Heart right ventricle (tissue), 16 donors: ENCODE data around the gene BEST3. TPM values are rescaled to one million over a fixed set of nuclear protein-coding genes. Genes with fewer than 3 reads are reported as not detected.
"Not testable (repeated sequence)": the region's sequence is repeated elsewhere in the genome, so short reads cannot be mapped to it uniquely, and the experiment has no call there.

Experiments
- ATAC-seq, 8 donors: fragments of 200-7000 bp; cut with Tn5 transposase; one replicate each; pipeline ENCODE4 v1.9.1; 2020; ENCODE audit warnings: mild to moderate bottlenecking in 8 of 8, moderate library complexity in 8 of 8, moderate number of reproducible peaks in 1 of 8
- DNase-seq, 2 donors: peaks; one replicate each; pipeline ENCODE4 v3.0.0-alpha.2; 2020
- H3K27ac ChIP-seq, 10 donors: fragments of 200-600 bp; sonication (generic) in 2 of 10; one replicate each; pipeline versions ENCODE4 v1.5.0 to v1.8.0; 2020 to 2022; ENCODE audit warnings: mild to moderate bottlenecking in 3 of 10
- H3K27me3 ChIP-seq, 7 donors: fragments of 200-600 bp; one replicate each; pipeline ENCODE4 v1.8.0; 2021 to 2022; ENCODE audit warnings: mild to moderate bottlenecking in 2 of 7
- H3K36me3 ChIP-seq, 9 donors: fragments of 200-600 bp; sonication (generic) in 1 of 9; one replicate each; pipeline versions ENCODE4 v1.5.0 to v1.8.0; 2020 to 2022; ENCODE audit warnings: mild to moderate bottlenecking in 2 of 9
- H3K4me1 ChIP-seq, 9 donors: fragments of 200-600 bp; sonication (generic) in 1 of 9; one replicate each; pipeline versions ENCODE4 v1.5.0 to v1.8.0; 2020 to 2022; ENCODE audit warnings: mild to moderate bottlenecking in 4 of 9
- H3K4me3 ChIP-seq, 10 donors: fragments of 200-600 bp; sonication (generic) in 2 of 10; one replicate each; pipeline versions ENCODE4 v1.5.0 to v1.8.0; 2020 to 2022; ENCODE audit warnings: mild to moderate bottlenecking in 7 of 10, moderate library complexity in 2 of 10
- H3K9me3 ChIP-seq, 11 donors: fragments of 200-600 bp in 10 of 11; sonication (generic) in 2 of 11; one replicate each; pipeline versions ENCODE4 v1.5.0 to v1.8.0; 2013 to 2022; ENCODE audit warnings: mild to moderate bottlenecking in 2 of 11, control low read depth in 1 of 11, moderate library complexity in 1 of 11
- WGBS, 2 donors: extraction: QIAGEN DNeasy Blood & Tissue Kit; methylation state at CpG; one replicate each; pipeline ENCODE4 v1.1.7; 2013; ENCODE audit warnings: inconsistent platforms in 1 of 2; 5-methylcytosine and 5-hydroxymethylcytosine counted together
- intact Hi-C, 10 donors: fragments of 100-400 bp; cut with DNase I; formaldehyde crosslinking; loops; one replicate each; pipeline versions ENCODE4 v1.11.1 to v1.14.2; 2022
- polyA plus RNA-seq, 2 donors: library from polyadenylated mRNA; stranded (reverse); fragments of 200-250 nt; gene quantifications; one replicate each; pipeline ENCODE4 v1.2.3, GENCODE V29; 2013
- total RNA-seq, 10 donors: library from RNA; stranded (reverse); fragmentation: NEBNext Ultra II Directional in 3 of 10; extraction: Animal tissue kit (Norgen Biotek cat#: 25700) in 3 of 10; gene quantifications; one replicate each; pipeline versions ENCODE4 v1.2.1 to v1.2.4, GENCODE V29; 2021 to 2023
- TF ChIP-seq, protein P1 (sequence below), 9 donors: fragments of 200-600 bp; sonication (generic) in 2 of 9; IDR thresholded peaks; one replicate each; pipeline versions ENCODE4 v1.5.0 to v1.8.0; 2021 to 2022; ENCODE audit warnings: antibody characterized with exemption in 9 of 9, mild to moderate bottlenecking in 5 of 9, moderate library complexity in 1 of 9
- donor health status: Arrhythmogenic right ventricular cardiomyopathy.
- donor health status: ischemic (EF 13 %, LVEDD 7.1; RV severe dilation, severe dysfunction).
- donor health status: healthy with polysubstance abuse.
- donor health status: DM: no; HTN: yes; CAD: no.
- donor health status: DM: no; HTN: no; CAD: no.
- donor health status: ischemic (EF 25% LVEDD 6.9; RV normal size, moderate dysfunction).
- donor health status: ischemic (EF 25% LVEDD 5.7; RV mildly dilated, moderate dysfunction).
- donor health status: healthy.
- donor health status: DM: yes; HTN: yes; CAD: no.
- donor health status: Ischemic cardiomyopathy.
- donor health status: ischemic (EF 35%, LVEDD 5.7; RV mildly dilated, moderate dysfunction).
- donor health status: nonischemic (EF 11% LVEDD 7.7; RV severe dilation, severe dysfunction).
- donor health status: DM: yes; HTN: yes; CAD: no.
- donor health status: PGD.
- donor health status: ischemic (EF 29% LVEDD 5.4; RV normal size, mild dysfunction).
- donor health status: nonischemic (EF 23%, LVEDD 6.1; RV moderate dilation, normal function).

The BEST3 gene
- total and polyA plus RNA-seq, 12 donors: 0.07 to 0.64 (median 0.35) TPM; not detected in 3

DNA sequence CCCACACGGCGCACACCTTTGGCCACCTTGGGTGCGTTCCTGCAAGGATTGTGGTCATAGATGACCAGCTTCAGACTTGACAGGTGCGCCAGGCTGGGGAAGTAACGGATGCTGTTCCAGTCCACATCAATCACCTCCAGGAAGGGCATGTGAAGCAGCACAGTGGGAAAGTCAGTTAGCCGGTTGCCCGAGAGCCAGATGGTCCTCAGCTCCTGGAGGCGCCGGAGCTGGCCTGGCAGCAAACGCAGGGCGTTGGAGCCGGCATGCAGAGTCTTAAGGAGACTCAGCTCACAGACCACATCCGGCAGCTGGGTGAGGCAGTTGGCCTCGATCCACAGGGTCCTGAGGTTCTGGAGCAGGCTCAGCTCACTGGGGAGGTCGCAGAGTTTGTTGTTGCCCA, 89.0 kb downstream of the BEST3 start:
- intact Hi-C loops: no loop called here
- peak in 7 of 8 donors; percentile 19 to 64 (median 31) for ATAC-seq
- Histone ChIP-seq H3K4me1 (peaks cover 0 to 17% (median 5%) of the 10 kb centered on the region in 9 donors), H3K36me3 (no peaks in the 10 kb centered on the region), H3K27me3 (no peaks in the 10 kb centered on the region), H3K27ac (peak overlapping the region in 9 of 10 donors; percentile 29 to 79 (median 73)), H3K4me3 (peak overlapping the region in 9 of 10 donors; percentile 27 to 56 (median 45)), H3K9me3 (peaks cover 0 to 5% (median 0%) of the 10 kb centered on the region in 11 donors)
- TF ChIP-seq, protein P1, sequence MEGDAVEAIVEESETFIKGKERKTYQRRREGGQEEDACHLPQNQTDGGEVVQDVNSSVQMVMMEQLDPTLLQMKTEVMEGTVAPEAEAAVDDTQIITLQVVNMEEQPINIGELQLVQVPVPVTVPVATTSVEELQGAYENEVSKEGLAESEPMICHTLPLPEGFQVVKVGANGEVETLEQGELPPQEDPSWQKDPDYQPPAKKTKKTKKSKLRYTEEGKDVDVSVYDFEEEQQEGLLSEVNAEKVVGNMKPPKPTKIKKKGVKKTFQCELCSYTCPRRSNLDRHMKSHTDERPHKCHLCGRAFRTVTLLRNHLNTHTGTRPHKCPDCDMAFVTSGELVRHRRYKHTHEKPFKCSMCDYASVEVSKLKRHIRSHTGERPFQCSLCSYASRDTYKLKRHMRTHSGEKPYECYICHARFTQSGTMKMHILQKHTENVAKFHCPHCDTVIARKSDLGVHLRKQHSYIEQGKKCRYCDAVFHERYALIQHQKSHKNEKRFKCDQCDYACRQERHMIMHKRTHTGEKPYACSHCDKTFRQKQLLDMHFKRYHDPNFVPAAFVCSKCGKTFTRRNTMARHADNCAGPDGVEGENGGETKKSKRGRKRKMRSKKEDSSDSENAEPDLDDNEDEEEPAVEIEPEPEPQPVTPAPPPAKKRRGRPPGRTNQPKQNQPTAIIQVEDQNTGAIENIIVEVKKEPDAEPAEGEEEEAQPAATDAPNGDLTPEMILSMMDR (IDR thresholded peaks at IDR 0.05): no peak
- 50 to 66% methylated on average over 15 of the region's 15 CpGs for WGBS, 2 donors
- no peak for DNase-seq

DNA sequence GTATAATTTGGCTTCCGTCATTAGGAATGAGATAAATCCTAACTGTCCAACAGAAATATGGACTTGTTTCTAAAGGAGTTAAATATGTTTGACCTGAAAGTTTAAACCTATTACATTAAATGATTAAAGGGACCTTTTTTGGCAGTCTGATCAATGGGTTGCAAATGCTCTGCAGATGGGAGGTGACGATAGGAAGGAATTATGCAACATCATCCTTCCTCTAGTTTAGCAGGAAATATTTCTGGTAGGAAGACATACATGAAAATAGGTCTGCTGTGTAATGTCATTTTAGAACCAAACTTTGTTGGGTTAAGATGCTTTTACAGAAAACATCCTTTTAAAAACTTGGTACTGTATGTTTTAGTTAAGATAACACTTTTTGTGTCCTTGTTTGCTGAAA, 91.0 kb downstream of the BEST3 start:
- Histone ChIP-seq H3K36me3 (peaks cover 0 to 8% (median 0%) of the 10 kb centered on the region in 9 donors), H3K27me3 (no peaks in the 10 kb centered on the region), H3K9me3 (no peaks in the 10 kb centered on the region), H3K4me3 (peak overlapping the region in 9 of 10 donors; percentile 27 to 56 (median 45)), H3K4me1 (peaks cover 0 to 22% (median 5%) of the 10 kb centered on the region in 9 donors), H3K27ac (peak overlapping the region in 7 of 10 donors; percentile 17 to 79 (median 65))
- DNase-seq: no peak
- 24 to 30% methylated on average over 2 of the region's 2 CpGs for WGBS, 2 donors
- ATAC-seq: no peak
- TF ChIP-seq, protein P1 (IDR thresholded peaks at IDR 0.05): no peak
- intact Hi-C loops: loop anchor here in 1 of 10 donors (5.0 kb wide), 1 partner anchor 34 kb away; no protein-coding TSS in a partner anchor

DNA sequence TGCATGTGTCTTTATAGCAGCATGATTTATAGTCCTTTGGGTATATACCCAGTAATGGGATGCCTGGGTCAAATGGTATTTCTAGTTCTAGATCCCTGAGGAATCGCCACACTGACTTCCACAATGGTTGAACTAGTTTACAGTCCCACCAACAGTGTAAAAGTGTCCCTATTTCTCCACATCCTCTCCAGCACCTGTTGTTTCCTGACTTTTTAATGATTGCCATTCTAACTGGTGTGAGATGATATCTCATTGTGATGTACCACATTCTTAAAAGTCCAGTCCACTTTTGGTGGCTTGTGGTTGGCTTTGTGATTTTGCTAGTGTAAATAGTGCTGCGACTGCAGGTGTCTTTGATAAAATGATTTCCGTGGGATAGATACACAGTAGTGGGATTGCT, 94.8 kb downstream of the BEST3 start:
- WGBS, 2 donors: 84 to 87% methylated on average over 2 of the region's 3 CpGs
- peaks cover 0 to 47% (median 22%) of the 10 kb centered on the region in 9 donors for H3K36me3 ChIP-seq
- H3K27ac ChIP-seq, H3K9me3 ChIP-seq, H3K27me3 ChIP-seq, DNase-seq, H3K4me1 ChIP-seq, ATAC-seq, H3K4me3 ChIP-seq: not testable (repeated sequence)
- intact Hi-C loops: loop anchor here in 1 of 10 donors (2.0 kb wide), 1 partner anchor 39 kb away; no protein-coding TSS in a partner anchor

Other genes with a start within 250 kb of the BEST3 start
- gene FRS2, start 228.9 kb downstream of the BEST3 start, total RNA-seq: 10 to 100 TPM; 18.2 to 26.0 (median 20.0) TPM
- 1 to 10 TPM; 2.9 to 3.5 TPM for gene FRS2, start 228.9 kb downstream of the BEST3 start, polyA plus RNA-seq
- 100 to 1,000 TPM in 2 of 10 donors, 10 to 100 TPM in 8; 61.3 to 115 (median 84.6) TPM for gene CCT2, start 113.8 kb downstream of the BEST3 start, total RNA-seq
- gene CCT2, start 113.8 kb downstream of the BEST3 start, polyA plus RNA-seq: 100 to 1,000 TPM in 1 of 2 donors, 10 to 100 TPM in 1; 41.3 to 190 TPM
- 10 to 100 TPM; 14.4 to 75.7 (median 40.9) TPM for gene LRRC10, start 88.4 kb downstream of the BEST3 start, total RNA-seq
- gene LRRC10, start 88.4 kb downstream of the BEST3 start, polyA plus RNA-seq: 10 to 100 TPM in 1 of 2 donors, 1 to 10 TPM in 1; 3.4 to 31.4 TPM
- gene RAB3IP, start 39.6 kb upstream of the BEST3 start, total RNA-seq: 10 to 100 TPM; 14.2 to 33.3 (median 24.8) TPM
- gene RAB3IP, start 39.6 kb upstream of the BEST3 start, polyA plus RNA-seq: 10 to 100 TPM; 16.1 to 18.4 TPM
- under 1 TPM in 7 of 10 donors, not detected in 3; 0.12 to 0.51 (median 0.35) TPM for gene MYRFL, start 125.9 kb upstream of the BEST3 start, total RNA-seq
- gene MYRFL, start 125.9 kb upstream of the BEST3 start, polyA plus RNA-seq: under 1 TPM in 1 of 2 donors, not detected in 1; 0.10 TPM